AG09309 (cell line): ENCODE data around the gene RGS3.

ENCODE experiments used
- DNase-seq: peaks from one replicate; pipeline ENCODE4 v3.0.0-alpha.2; 2010; ENCODE audit warnings: low read depth
- H3K4me3 ChIP-seq: 2 replicates; pipeline ENCODE4 v1.5.1; 2011; ENCODE audit warnings: mild to moderate bottlenecking, low read depth, low read length, moderate library complexity; ENCODE audit not compliant: control insufficient read depth
- TF ChIP-seq, protein P1 (sequence below): IDR thresholded peaks from 2 replicates; pipeline ENCODE4 v1.5.1; 2011; ENCODE audit warnings: mild to moderate bottlenecking, low read depth, low read length, inconsistent platforms; ENCODE audit not compliant: insufficient read depth, control insufficient read depth; ENCODE audit errors: missing control alignments

The RGS3 gene

DNA sequence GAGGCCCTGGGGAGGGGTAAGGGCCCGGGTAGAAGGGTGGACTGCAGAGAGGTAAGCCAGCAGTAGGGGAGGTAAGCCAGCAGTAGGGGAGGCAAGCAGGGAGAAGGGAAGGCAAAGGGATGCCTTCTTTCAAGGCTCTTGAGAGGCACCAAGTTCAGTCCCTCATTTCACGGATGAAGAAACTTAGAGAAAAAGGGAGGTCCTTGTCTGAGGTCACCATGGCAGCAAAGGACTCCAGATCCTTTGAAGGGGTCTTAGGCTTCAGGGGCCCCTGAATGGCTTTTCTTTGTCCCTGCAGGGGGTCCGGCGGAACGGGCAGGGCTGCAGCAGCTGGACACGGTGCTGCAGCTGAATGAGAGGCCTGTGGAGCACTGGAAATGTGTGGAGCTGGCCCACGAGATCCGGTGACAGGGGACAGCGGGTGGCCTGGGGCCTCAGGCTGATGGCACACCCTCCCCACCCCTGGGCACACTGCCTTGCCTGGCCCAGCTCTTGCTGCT is 42.6 kb downstream of the RGS3 start:
- DNase-seq = no peak
- no peak overlapping the region for H3K4me3 ChIP-seq
- TF ChIP-seq, protein P1, sequence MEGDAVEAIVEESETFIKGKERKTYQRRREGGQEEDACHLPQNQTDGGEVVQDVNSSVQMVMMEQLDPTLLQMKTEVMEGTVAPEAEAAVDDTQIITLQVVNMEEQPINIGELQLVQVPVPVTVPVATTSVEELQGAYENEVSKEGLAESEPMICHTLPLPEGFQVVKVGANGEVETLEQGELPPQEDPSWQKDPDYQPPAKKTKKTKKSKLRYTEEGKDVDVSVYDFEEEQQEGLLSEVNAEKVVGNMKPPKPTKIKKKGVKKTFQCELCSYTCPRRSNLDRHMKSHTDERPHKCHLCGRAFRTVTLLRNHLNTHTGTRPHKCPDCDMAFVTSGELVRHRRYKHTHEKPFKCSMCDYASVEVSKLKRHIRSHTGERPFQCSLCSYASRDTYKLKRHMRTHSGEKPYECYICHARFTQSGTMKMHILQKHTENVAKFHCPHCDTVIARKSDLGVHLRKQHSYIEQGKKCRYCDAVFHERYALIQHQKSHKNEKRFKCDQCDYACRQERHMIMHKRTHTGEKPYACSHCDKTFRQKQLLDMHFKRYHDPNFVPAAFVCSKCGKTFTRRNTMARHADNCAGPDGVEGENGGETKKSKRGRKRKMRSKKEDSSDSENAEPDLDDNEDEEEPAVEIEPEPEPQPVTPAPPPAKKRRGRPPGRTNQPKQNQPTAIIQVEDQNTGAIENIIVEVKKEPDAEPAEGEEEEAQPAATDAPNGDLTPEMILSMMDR = no peak

DNA sequence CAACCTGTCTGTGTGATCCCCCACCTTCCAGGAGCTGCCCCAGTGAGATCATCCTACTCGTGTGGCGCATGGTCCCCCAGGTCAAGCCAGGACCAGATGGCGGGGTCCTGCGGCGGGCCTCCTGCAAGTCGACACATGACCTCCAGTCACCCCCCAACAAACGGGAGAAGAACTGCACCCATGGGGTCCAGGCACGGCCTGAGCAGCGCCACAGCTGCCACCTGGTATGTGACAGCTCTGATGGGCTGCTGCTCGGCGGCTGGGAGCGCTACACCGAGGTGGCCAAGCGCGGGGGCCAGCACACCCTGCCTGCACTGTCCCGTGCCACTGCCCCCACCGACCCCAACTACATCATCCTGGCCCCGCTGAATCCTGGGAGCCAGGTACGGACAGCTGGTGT is 43.7 kb downstream of the RGS3 start:
- H3K4me3 ChIP-seq = no peak overlapping the region
- DNase-seq = no peak
- TF ChIP-seq, protein P1 = no peak

DNA sequence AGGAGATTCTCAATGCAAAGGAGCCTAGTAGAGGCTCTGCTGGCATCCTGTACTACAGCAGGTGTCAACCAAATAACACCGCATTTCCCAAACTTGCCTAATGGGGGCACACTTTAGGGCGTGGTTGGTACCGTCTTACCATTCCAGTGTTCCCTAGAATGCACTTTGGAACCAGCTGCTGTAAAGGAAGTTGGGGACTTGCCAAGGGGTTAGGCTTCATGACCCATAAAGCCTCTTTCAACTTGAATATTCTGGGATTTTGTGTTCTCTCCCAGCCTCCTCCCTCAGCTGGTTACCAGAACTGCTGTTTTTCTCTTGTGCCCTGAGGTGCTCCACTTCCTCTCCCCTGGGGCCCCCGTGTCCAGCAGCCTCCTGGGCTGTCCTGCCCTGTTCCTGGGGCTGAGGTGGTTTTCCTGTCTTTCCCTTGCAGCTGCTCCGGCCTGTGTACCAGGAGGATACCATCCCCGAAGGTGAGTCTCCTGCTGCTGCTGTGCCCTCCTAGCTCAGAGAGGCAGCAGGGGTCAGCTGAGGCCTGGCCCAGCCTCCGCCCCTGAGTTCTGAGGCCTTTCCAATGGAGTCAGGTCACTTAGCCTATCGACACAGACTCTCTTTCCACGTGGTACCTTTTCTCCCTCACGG is 44.7 kb downstream of the RGS3 start:
- no peak overlapping the region for H3K4me3 ChIP-seq
- TF ChIP-seq, protein P1 = peak; percentile 7
- no peak for DNase-seq

DNA sequence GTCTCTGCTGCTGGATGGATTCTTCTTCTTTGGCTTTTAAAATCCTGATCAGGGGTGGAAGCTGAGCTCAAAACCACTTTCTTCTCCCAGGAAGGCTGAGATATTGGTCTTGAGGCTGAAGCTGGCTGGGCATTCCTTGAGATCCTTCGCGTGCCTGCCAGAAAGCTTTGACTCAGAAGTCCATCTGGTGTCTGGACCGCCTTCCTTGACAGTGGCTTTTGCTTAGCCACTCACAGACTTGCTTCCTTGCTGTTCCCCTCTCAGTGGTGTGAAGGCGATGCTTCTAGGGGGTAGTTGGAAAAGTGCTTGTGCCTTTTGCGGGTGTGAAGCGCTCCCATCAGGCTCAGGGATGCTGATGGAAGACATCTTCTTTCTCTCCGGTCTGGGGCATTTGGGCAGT is 45.9 kb downstream of the RGS3 start:
- H3K4me3 ChIP-seq = no peak overlapping the region
- TF ChIP-seq, protein P1 = no peak
- DNase-seq = peak; percentile 58

DNA sequence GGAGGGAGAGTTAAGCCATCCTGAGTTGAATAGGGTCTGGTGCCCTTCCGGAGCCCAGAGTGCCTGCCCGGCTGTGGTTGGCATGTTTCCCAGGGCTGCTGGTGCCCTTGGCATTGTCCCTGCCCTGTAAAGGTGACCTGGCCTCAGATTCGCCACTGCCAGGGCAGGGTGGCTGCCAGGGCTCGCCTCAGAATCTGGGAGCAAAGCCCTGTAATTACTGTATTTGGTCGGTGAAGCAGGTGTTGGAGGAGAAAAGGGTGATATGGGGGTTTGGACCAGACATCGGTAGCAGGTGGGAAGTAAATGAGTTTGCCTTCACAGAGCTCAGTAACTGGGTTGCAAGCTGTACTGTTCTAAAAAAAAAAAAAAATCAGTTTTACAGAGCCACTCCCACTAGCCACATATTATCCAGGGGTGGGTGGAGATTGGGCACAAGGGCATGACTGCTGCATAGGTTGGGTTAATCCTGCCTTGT is 47.6 kb downstream of the RGS3 start:
- no peak for DNase-seq
- TF ChIP-seq, protein P1 = no peak
- no peak overlapping the region for H3K4me3 ChIP-seq

DNA sequence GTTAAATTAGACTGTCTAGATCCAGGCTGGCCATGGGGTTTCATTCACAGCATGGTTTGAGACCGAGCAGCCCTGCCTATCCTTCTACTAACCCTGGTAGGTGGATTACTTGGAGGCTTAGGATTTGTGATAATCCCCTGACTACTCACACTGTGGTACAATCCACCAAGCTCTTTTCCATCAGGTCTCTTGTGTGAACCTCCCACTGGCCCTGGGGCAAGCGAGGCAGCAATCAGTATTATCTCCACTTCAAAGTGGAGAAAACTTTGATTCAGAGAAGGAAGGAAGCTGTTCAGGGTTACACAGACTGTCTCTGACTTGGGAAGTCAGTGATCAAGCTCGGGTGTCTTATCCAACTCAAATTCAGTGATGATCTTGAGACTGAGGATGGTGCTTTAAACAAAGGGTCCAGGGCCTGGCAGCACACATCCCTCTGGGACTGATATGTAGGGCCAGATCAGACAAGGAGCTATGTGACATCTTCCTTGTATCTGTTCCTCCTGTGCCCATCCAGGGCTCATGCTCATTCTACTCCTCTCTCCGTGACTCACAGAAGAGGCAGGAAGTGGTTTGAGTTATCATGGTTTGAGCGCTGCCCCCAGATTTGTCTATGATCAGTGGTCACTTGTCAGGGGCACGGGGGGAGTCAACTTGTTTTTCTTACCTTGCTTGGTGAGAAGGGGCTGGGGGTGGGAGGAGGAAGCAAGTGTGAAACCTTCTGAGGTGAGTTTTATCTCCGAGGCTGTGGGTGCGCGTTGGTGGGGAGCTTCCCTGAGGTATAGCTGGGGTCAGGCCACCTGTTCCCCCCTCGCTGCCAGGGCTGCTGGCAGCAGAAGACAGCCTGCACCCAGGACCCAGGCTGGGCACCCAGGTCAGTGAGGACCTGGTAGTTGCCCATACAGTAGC is 48.6 kb downstream of the RGS3 start:
- H3K4me3 ChIP-seq = no peak overlapping the region
- TF ChIP-seq, protein P1 = no peak
- DNase-seq = no peak
